ENCODE results near the gene RTKN2.
A peak's percentile ranks its signal among the peaks of the same experiment; 100 is the strongest.

Gene RTKN2

DNA sequence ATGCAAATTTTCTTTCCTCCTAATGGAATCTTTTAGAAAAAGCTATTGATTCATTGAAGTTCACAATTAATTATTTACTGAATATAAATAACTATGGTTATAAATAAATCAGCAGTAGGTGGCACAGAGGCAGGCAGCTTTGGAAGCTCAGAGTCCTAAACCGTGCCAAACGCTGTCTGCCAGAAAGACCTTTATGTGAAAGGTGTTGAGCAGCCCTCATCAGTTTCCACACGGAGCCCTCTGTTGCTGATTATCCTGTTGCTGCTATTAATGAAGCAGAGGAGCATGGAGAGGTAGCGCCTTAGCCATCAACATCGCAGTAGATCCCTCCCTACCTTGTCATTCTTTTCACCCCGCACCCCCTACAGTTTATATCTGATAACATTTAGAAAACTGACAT, 51.0 kb downstream of the RTKN2 start:
- no peak for DNase-seq

DNA sequence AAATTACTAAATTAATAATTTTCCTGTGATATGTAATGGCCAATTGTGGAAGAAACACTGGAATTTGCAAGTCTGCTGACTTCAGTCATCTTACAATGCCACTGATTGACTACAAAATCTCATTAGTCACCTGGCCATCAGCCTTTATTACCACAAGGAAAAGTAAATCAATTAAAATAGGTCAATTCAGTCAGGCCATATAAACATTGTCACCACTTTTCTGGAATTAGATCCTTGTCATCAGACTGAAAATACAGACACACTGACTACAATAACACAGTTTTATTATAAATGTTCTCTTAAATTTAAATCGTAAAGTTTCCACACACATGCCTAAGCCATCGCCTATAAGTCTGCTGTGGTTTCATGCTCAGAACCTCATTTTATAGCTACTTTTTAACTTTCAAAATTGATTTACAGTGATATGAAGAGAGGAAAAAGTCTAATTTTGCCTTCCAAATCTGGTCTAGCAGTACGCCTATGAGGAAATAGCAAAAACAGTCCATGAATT, 54.2 kb downstream of the RTKN2 start:
- no peak for DNase-seq

- DNase-seq = no peak
Measured at GRCh38 chr10:62205750-62206399, 62.8 kb downstream of the RTKN2 start.

DNA sequence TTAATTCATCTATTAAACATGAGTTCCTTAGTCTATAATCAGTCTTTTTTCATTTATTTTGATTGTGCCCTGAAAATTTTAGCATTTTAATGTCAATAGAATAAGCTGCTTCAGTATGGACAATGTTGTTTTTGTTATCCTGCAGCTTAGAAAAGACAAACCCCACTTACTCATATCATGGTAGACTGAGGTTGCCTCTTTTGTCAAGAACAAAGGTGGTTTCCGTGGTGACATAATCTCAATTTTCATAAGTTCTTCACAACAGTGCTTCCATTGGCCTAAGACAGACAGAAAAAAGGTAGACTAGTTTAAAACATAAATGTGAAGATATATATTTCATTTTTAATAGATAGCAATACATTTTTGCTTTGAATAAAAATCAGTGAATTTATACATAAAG, 69.1 kb downstream of the RTKN2 start:
- no peak for DNase-seq

DNA sequence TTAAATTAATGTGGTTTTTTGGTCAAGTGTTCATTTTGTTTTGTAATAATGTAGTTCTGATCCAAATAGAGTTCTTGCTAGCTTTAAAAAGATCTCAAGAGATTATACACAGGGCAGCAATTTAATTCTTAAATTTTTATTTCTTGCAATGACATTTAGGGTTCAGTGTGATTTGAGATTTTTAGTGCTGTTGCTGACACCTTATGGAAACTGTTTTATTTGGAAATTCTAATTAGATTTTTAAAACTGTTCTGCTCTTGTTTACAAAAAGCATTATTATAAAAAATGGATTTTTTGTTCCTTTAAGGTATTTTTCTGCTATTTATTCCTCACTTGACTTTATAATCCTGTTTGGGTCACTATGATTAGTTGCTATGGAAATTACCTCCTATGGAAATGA, 72.1 kb downstream of the RTKN2 start:
- DNase-seq = no peak

DNA sequence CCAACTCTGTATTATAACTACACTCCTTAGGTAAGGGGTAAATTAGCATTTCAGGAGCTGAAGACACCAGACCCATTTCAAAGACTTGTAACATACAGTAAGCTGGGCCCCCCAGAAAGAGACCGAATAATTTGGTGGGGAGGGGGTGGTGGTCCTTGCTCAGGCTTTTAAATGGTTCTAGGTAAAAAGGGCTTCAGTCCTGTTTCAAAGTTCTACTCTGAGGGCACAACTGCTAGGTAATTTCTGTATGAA, 73.0 kb downstream of the RTKN2 start:
- no peak for DNase-seq

- no peak for DNase-seq
Measured at GRCh38 chr10:62194924-62195674, 73.5 kb downstream of the RTKN2 start.

- no peak for DNase-seq
Measured at GRCh38 chr10:62193479-62193878, 75.2 kb downstream of the RTKN2 start.

GRCh38 chr10:62189131-62189530, 79.5 kb downstream of the RTKN2 start:
- no peak for DNase-seq

DNA sequence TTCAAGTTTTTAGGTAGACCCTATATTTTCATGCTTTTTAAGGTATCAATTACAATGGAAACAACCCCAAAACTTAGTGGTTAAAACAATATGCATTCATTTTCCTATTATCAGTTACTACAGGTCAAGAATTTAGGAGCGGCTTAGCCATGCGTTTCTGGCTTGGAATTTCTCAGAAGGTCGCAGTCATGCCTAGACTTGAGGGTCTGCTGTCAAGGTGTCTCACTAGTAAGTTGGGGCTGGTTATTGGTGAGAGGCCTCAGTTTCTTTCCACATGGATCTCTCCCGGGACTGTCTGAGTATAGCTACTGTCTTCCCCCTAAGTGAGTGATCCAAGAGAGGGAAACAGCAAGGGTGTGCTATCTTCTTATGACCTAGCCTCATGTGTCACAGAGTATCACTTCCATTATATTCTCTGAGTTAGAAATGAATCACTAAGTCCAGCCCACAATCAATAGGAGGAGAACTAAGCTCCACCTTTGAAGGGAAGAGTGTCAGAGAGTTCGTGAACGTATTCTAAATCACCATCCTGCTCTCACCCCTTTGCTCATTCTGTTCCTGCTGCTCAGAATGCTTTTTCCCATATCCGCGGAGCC, 80.5 kb downstream of the RTKN2 start:
- DNase-seq = no peak

DNA sequence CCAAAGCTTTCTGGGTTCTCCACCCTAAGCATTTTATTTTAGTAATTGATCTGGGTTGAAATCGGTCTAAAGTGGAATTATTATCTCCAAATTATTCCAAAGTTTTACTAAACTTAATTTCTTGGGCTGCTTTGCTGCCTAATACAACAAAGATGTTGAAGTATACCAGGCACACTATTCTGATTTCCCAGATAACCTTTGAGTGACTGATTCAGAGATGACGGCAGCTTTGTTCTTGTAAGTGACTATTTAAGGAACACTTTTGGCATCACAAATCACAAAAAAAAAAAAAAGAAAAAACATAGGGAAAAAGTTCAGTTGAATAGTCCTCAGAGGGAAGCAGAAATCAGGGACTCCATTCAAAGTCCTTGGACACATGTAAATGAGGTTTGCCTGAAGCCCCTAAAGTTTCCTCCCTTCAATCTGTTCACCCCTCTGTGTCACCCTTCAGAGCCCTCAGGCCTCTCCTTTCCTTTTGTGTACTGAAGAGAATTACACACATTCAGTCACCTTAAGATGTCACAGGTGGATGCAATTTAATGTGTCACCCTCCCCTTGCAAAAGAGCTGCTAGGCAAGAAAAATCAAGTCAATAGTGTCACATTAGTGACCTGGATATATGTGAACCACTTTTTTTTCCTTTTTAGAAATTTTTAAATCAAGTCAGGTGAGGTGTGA, 81.5 kb downstream of the RTKN2 start:
- DNase-seq = no peak

GRCh38 chr10:62185919-62186692, 82.5 kb downstream of the RTKN2 start:
- no peak for DNase-seq

DNA sequence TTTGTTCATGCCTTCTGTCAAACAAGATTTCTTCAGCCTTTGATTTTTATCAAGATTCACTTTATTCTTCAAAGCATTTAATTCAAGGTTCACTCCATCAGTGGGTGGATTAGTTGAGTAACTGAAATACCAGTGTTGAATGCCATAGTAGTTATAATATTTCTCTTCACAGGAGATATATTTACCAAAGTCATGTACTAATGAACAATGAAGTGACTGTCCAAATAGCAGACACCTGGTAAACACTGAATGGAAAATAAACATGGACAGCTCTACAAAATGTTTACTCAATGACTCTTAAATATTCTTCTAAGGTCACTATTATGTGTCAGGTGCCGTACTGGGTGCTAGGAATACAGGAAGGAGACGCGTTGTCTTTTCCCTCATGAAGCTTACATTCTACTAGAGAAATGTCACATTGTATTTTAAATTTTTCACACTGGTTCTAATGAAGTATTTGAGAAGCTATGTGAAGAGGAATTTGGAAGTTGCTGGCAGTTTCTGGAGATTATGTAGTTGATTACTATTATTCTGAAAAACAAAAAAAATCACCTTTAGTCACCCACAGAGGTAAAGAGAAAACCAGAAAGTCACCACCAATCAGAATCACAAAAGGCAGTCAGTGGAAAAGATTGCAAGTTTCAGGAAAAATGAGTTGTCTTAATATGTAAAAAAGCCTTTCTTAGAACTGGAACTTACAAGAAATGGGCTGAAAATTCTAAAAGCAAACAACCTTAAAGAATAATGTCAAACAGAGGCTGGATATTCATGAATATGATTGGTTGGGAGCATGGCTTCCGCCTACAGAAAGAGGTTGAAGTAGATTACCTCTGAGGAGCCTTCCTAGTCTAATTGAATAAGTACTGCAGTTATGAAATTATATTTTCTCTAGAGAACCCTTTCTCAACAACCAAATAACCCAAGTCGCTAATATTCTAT, 84.5 kb downstream of the RTKN2 start:
- no peak for DNase-seq

DNA sequence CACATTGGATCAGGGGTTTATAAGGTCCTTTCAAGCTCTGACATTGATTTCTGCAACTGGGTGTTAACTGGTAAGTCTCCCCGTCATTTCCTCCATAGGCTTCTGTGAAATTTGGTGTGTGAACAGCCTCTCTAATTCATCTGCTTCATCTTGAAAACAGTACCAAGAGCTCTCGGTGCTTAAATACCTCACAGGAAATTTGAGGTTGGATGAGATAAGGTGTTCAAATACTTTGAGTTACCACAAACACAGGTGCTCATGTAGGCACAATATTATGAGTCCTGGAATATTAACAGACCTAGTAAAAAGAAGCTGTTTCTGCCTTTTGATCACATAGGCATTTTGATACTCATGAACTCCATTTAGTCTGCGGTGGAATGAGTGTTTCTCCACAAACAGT, 85.2 kb downstream of the RTKN2 start:
- no peak for DNase-seq

DNA sequence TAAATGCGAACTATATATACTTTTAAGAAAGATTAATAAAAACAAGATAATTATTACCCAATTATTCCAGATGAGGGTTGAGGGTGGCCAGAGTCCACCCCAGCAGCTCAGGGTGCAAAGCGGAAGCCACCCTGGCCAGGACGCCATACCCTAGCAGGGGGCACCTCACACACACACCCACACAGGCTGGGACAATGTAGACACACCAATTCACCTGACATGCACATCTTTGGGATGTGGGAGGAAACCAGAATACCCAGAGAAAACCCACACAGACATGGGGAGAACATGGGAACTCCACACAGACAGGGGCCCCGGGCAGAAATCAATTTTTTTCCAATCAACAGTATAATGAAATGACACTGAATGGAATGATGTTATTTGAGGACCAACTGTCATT, 86.0 kb downstream of the RTKN2 start:
- DNase-seq = no peak

- DNase-seq = no peak
Measured at GRCh38 chr10:62182171-62182570, 86.5 kb downstream of the RTKN2 start.

- no peak for DNase-seq
Measured at GRCh38 chr10:62180677-62181076, 88.0 kb downstream of the RTKN2 start.

DNA sequence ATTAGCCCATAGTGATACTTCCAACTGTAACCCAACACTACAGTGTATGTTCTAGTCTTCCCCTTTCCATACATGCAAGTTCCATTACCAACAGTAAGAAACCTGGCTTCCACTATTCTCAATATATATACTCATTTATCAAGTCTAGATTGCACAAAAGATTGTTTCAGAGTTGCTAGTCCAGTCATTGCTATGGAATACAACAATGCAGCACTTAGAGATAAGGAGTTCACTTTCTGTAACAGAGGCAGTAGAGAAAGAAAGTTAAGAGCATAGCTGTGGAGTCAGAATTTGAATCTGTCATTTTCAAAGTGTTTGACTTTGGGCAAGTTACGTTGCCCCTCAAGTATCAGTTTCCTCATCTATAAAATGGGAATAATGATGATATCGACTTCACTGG, 90.1 kb downstream of the RTKN2 start:
- DNase-seq = no peak

GRCh38 chr10:62177111-62177510, 91.5 kb downstream of the RTKN2 start:
- DNase-seq = peak; percentile 25

DNA sequence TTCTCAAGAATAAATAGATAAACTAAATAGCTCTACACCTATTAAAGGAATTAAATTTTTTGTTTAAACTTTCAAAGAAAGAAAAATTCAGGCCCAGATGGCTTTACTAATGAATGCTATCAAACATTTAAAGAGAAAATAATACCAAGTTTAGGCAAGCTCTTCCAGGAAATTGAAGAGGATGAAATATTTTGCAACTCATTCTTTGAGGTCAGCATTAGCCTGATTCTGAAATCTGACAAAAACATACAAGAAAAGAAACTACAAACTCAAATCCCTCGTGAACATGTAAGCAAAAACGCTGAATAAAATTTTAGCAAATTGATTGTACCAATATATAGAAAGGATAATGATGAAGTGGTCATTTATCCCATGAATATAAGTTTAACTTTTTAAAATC, 93.4 kb downstream of the RTKN2 start:
- DNase-seq = peak; percentile 46

- no peak for DNase-seq
Measured at GRCh38 chr10:62172465-62172864, 96.2 kb downstream of the RTKN2 start.

GRCh38 chr10:62171791-62172190, 96.9 kb downstream of the RTKN2 start:
- no peak for DNase-seq
